ENCODE measurements around the gene CENPF. TPM values are rescaled to one million over a fixed set of nuclear protein-coding genes. Genes with fewer than 3 reads are reported as not detected.

The CENPF gene
- total RNA-seq, 1 experiment from 2014 or later, result 25.6 TPM

DNA sequence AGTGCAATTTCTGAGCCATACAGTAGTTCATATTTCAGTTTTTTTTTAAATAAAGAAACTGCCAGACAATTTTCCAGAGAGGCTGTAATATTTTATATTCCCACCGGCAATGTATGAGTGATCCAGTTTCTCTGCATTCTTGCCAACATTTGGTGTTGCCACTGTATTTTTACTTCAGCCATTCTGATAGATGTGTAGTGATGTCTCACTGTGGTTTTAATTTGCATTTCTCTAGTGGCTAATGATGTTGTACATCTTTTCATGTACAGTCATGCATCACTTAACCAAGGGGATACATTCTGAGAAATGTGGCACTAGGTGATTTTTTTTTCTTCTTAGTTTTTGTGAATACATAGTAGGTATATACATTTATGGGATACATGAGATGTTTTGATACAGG lies 99.6 kb downstream of the CENPF start:
- DNase-seq (ENCODE audit: low spot score), result no peak

DNA sequence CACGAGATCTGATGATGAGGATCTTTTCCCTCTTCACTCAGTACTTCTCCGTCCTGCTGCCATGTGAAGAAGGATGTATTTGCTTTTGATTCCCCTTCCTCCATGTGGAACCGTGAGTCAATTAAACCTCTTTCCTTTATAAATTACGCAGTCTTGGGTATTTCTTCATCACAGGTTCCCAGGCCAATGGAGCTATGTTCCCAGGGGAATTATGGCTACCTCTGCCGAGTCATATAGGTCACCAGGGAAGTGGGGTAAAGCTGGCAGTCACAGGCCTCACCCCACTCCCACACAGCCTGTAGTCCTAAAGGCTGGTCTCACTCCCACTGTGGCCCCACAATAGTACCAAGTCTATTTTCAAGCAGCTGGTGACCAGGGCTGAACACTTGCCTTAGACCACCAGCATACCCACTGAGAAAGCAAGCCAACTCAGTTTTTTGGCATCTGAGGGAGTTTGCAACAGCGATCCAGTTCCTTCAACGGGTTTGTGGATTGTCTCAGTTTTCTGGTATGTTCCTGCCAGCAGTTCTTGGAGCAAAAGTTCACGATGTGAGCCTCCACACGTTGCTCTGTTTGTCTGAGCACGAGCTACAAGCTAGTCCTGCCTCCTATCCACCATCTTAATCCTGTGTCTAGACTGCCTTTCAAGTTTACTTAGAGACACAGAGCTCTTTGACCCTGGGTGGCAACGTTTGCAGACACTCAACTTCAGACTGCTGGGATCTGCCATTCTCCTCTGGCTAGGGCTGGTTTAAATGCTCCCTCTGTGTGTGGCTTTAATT lies 104.5 kb downstream of the CENPF start:
- DNase-seq (ENCODE audit: low spot score), result no peak

- no peak for DNase-seq (ENCODE audit: low spot score)
Observed at GRCh38 chr1:214708321-214708955, 105.4 kb downstream of the CENPF start.

DNA sequence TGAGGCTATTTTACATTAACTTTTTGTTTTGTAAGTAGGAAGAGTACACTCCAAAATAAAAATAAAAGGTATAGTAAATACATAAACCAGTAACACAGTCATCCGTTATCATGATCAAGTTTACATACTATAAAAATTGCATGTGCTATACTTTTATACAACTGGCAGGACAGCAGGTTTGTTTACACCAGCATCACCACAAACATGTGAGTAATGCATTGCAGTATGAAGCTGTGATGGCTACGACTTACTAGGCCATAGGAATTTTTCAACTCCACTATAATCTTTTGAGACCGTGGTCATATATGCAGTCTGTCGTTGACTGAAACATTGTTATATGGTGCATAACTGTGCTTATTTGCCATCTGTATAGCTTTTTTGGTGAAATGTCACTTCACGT lies 106.2 kb downstream of the CENPF start:
- no peak for DNase-seq (ENCODE audit: low spot score)

DNA sequence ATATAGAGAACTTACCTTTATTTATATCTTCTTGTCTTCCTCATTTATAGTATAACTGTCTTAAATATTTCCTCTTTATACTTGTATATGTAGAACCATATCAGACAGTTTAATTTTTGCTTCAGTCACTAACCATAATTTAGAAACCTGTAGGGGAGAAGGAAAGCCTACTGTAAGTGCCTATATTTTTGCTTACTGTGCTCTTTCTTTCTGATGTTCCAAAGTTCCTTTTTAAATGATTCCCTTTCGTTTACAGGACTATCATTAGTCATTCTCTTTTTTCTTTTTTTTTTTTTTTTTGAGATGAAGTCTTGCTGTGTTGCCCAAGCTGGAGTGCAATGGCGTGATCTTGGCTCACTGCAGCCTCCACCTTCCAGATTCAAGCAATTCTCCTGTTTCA lies 109.7 kb downstream of the CENPF start:
- no peak for DNase-seq (ENCODE audit: low spot score)

Other genes starting within 250 kb of the CENPF start
- 5.9 and 11.0 TPM in 2 replicates for gene PTPN14, start 51.6 kb upstream of the CENPF start, total RNA-seq (2014; rRNA removed; shearing (Covaris generic))